ENCODE measurements around the gene OR8G1.

GRCh38 chr11:124301548-124301947 lies 60.7 kb downstream of the OR8G1 start:
- no peak for TF ChIP-seq CTCF (IDR thresholded peaks at IDR 0.05; ENCODE audit: insufficient read depth, low read length, poor library complexity, severe bottlenecking)
- TF ChIP-seq EZH2phosphoT487 (conservative IDR thresholded peaks at IDR 0.05; ENCODE audit: low read length) = no peak

Measured in SU-DHL-6 (cell line).